NB4 (cell line): Measurements from ENCODE around the gene KLHL18.
A peak's percentile ranks its signal among the peaks of the same experiment; 100 is the strongest.

Experiments used
- DNase-seq: peaks from one replicate; pipeline ENCODE4 v3.0.0; 2010; ENCODE audit warnings: low read depth
- H3K4me3 ChIP-seq: one replicate; pipeline ENCODE4 v1.5.1; 2011; ENCODE audit warnings: mild to moderate bottlenecking, low read depth, low read length, moderate library complexity
- CTCF ChIP-seq: IDR thresholded peaks from one replicate; pipeline ENCODE4 v1.5.1; 2012; ENCODE audit warnings: low read depth, low read length
- MAX ChIP-seq: IDR thresholded peaks from 2 replicates; pipeline ENCODE4 v1.6.1; 2011; ENCODE audit warnings: low read depth, low read length
- MYC ChIP-seq: IDR thresholded peaks from 2 replicates; pipeline ENCODE4 v1.6.1; 2011; ENCODE audit warnings: low read depth, low read length
- POLR2A ChIP-seq: IDR thresholded peaks from 2 replicates; pipeline ENCODE4 v1.6.1; 2011; ENCODE audit warnings: mild to moderate bottlenecking; ENCODE audit not compliant: insufficient read length; ENCODE audit errors: extremely low read depth

The KLHL18 gene

GRCh38 chr3:47376393-47376792 lies 93.6 kb downstream of the KLHL18 start:
- no peak overlapping the region for H3K4me3 ChIP-seq
- no peak for DNase-seq
- TF ChIP-seq POLR2A: no peak
- TF ChIP-seq MAX: no peak
- no peak for TF ChIP-seq CTCF

- no peak for TF ChIP-seq POLR2A
- DNase-seq: peak; percentile 62
- no peak overlapping the region for H3K4me3 ChIP-seq
Measured at GRCh38 chr3:47377186-47377585, 94.4 kb downstream of the KLHL18 start.

- DNase-seq: no peak
- TF ChIP-seq POLR2A: no peak
- peak overlapping the region; percentile 2 for H3K4me3 ChIP-seq
Measured at GRCh38 chr3:47378869-47379268, 96.1 kb downstream of the KLHL18 start.

- peak overlapping the region; percentile 80 for H3K4me3 ChIP-seq
- TF ChIP-seq CTCF (no peak), MYC (no peak), POLR2A (no peak), MAX (no peak)
- no peak for DNase-seq
Measured at GRCh38 chr3:47379411-47379899, 96.7 kb downstream of the KLHL18 start.

- TF ChIP-seq POLR2A (no peak), MAX (no peak), CTCF (no peak), MYC (no peak; the same call in 1 of the 2 replicates)
- peak overlapping the region; percentile 80 for H3K4me3 ChIP-seq
- no peak for DNase-seq
Measured at GRCh38 chr3:47380026-47380600, 97.4 kb downstream of the KLHL18 start.

- TF ChIP-seq MAX (peak; percentile 87), CTCF (no peak), MYC (peak; percentile 82), POLR2A (peak; percentile 89)
- H3K4me3 ChIP-seq: peak within 1 kb of the TSS; percentile 80
Measured at GRCh38 chr3:47380601-47381316, 98.0 kb downstream of the KLHL18 start, which contains the start of gene PTPN23. Gene PTPN23 (plus strand): TSS chr3:47381021. CDS start chr3:47381097, 76 bp downstream.

More at GRCh38 chr3:47380601-47381316, 98.0 kb downstream of the KLHL18 start, which contains the start of gene PTPN23:
- peak; percentile 98 for DNase-seq
